T-helper 17 cell (primary cell): ENCODE data around the gene SNORC. TPM values are rescaled to one million over a fixed set of nuclear protein-coding genes. Genes with fewer than 3 reads are reported as not detected.
A peak's percentile ranks its signal among the peaks of the same experiment; 100 is the strongest.

Source experiments
- ATAC-seq: fragments of 150-1000 bp; cut with Tn5 transposase; 2 replicates; pipeline ENCODE4 v1.10.0; 2021; ENCODE audit warnings: mild to moderate bottlenecking, moderate library complexity
- DNase-seq, 3 donors: peaks; one replicate each; pipeline versions ENCODE4 v3.0.0 to v3.0.0-alpha.2; 2020 to 2021
- H3K9me3 ChIP-seq: one replicate; pipeline ENCODE4 v1.7.0; 2013; ENCODE audit warnings: low read length, mild to moderate bottlenecking; ENCODE audit not compliant: control insufficient read depth, poor library complexity, severe bottlenecking
- H3K27ac Mint-ChIP-seq: one replicate; pipeline ENCODE4 v1.8.0; 2022; ENCODE audit warnings: mild to moderate bottlenecking, moderate library complexity, mixed read lengths
- H3K27me3 Mint-ChIP-seq: one replicate; pipeline ENCODE4 v1.8.0; 2022; ENCODE audit warnings: mixed read lengths
- H3K36me3 Mint-ChIP-seq: one replicate; pipeline ENCODE4 v1.8.0; 2022; ENCODE audit warnings: low read depth, mixed read lengths
- H3K4me1 Mint-ChIP-seq: one replicate; pipeline ENCODE4 v1.8.0; 2022; ENCODE audit warnings: mild to moderate bottlenecking, mixed read lengths
- H3K4me3 Mint-ChIP-seq: one replicate; pipeline ENCODE4 v1.8.0; 2022; ENCODE audit warnings: mild to moderate bottlenecking, moderate library complexity, mixed read lengths
- total RNA-seq, 4 donors: library from RNA in 2 of 4; stranded (reverse) in 2 of 4; gene quantifications; one replicate each; pipeline ENCODE4 v1.2.3 and lab custom pipeline; 2022 to 2026

Gene SNORC
- total RNA-seq, 2 donors from 2014 or later = 1.0 TPM

DNA sequence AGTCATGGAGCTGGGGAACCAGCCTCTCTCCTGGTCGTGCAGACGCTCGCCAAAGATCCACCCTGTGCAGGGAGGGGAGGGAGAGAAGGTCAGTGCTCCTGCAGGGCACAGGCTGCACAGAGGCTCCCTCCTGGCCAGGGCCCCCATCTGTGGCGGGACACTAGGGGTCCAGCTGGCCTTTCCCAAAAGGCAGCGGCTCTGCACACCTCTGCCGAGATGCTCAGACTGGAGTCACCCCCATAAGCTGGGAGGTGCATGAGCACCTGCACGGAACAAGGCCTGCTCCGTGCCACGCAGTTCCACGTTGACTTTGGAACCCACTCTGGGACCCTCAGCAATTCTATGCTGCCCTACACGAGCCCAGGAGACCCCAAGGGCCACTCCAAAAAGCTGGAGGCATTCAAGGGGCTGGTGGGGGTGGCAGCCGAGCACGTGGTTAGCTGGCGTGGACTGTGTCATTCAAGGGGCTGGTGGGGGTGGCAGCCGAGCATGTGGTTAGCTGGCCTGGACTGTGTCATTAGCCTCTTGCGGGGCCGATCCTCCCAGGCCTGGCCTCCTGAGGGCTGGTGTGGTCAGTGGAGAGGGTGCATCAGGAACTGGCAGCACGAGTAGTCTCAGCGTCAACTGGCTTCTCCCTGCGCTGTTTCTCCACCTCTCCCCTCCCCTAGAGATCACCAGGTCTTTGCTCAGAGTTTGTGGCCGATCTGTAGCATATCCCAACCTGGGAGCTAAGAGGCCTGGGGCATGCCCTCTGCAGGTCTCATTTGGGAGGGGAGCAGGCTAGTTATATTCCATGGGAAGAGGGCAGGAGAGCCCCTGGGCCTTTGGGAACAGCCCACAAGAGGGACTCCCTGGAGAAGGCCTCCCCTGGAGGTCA is 9.8 kb downstream of the SNORC start:
- H3K9me3 ChIP-seq = no peaks in the 10 kb centered on the region
- Mint-ChIP-seq H3K27ac (peak overlapping the region; percentile 29), H3K4me1 (peaks cover 10% of the 10 kb centered on the region), H3K27me3 (peaks cover 8% of the 10 kb centered on the region), H3K36me3 (no peaks in the 10 kb centered on the region), H3K4me3 (no peak overlapping the region)
- ATAC-seq (no peak), DNase-seq (no peak)

DNA sequence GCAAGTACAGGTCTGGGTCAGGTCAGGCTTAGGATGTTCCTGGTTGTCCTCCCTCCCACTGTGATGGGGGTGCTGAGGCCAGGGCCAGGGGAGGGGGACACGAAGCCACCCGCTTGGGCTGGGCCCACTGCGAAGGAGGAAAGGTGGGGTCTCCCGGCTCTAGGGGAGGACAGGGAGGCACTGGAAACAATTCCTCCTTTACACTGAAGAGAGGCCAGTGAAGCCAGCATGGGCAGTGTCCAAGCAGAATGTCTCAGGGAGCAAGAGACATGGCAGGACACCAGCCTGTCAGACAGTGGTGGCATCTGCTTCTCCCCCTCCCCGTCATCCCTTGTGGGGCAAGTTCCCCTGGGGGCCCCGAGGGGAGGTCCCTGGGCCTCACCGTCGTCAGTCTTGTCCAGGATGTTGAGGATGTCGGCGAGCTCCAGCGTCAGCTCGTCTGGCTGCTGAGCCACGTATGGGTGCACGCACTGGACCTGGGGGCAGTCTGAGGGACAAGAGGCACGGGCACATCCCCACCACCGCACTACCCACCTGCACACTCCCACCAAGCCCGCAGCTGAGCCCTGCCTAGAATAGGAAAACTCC is 10.8 kb downstream of the SNORC start:
- Mint-ChIP-seq H3K4me3 (no peak overlapping the region), H3K27me3 (peaks cover under 1% of the 10 kb centered on the region), H3K27ac (peak overlapping the region; percentile 29), H3K36me3 (no peaks in the 10 kb centered on the region), H3K4me1 (peaks cover 2% of the 10 kb centered on the region)
- ATAC-seq (no peak), DNase-seq (no peak)
- H3K9me3 ChIP-seq = no peaks in the 10 kb centered on the region

DNA sequence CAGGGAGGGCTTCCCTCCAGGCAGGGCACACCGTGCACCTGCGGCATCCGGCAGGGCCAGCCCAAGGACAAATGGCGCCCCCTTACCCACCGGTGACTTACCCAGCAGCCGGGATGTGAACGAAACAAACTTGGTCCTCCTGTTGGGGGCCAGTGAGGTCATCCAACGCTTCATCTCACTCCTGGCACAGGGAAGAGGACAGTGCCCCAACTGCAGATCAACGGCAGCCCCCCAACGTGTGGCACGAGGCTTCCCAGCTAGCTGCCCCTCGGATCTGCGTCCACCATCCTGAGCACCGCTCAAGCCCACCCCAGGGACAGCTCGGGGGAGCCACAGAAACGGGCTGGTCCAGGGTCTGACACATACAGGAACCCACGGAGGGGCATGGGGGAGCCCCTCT is 12.0 kb downstream of the SNORC start:
- DNase-seq (no peak), ATAC-seq (no peak)
- peaks cover 5% of the 10 kb centered on the region for H3K27me3 Mint-ChIP-seq

DNA sequence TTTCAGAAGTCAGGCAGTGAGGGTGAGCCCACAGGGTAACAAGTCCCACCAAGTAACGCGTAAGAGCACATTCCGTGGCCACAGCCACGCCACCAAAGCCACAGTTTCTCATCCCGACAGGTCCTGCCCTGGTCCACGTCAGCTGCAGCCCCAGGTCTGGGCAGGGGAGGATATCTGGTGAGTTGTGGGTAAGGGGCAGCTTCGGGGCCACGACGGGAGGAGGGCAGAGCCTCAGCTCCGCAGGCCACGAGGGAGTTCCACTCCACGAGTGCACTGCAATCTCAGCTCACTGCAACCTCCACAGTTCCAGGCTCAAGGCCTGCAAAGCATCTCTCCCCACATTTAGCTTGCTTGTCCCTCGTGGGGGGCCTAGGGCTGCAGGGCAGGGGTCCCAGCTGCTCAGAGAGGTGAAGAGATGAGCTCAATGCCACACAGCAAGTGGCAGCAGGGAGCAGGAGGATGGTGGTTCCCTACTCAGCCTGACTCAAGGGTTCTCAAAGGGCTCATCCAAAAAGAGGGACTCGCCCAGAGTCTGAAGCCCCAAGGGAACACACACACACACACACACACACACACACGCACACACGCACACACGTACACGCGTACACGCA is 12.5 kb downstream of the SNORC start:
- ATAC-seq (no peak), DNase-seq (no peak)
- Mint-ChIP-seq H3K27me3 (peaks cover 5% of the 10 kb centered on the region), H3K36me3 (no peaks in the 10 kb centered on the region), H3K4me3 (no peak overlapping the region), H3K4me1 (peaks cover 4% of the 10 kb centered on the region), H3K27ac (no peak overlapping the region)
- H3K9me3 ChIP-seq = no peaks in the 10 kb centered on the region

More for the DNA sequence above, 12.0 kb downstream of the SNORC start:
- H3K9me3 ChIP-seq = no peaks in the 10 kb centered on the region
- H3K4me1 Mint-ChIP-seq = peaks cover 6% of the 10 kb centered on the region
- H3K27ac Mint-ChIP-seq = no peak overlapping the region
- no peak overlapping the region for H3K4me3 Mint-ChIP-seq
- no peaks in the 10 kb centered on the region for H3K36me3 Mint-ChIP-seq

DNA sequence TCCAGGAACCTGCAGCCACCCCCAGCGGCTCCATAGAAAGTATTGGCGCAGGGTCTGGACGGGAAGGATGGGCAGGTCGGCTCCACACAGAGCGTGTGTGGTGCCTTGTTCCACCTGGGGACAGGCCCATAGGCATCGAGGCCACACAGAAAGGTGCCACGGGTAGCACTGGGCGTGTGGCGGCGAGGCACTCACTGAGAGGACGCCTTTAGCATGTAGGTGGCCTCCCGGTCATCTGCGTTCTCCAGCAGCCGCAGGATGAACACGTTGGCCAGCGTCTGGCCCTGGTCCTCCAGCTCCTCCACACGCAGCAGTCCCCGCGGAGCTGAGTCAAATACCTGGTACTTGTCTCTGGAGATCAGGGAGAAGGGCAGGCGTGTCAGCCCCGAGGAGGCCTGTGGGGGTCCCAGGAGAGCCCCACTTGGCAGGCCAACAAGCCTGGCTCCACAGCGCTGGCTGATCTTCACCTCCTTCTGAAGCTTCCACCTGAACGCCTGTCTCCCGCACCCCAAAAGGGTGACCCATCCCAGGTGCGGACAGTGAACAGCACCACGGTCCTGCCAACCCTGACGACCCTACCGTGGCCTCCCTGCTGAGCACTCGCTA is 13.2 kb downstream of the SNORC start:
- H3K27me3 Mint-ChIP-seq = peaks cover 5% of the 10 kb centered on the region
- H3K27ac Mint-ChIP-seq = no peak overlapping the region
- H3K36me3 Mint-ChIP-seq = no peaks in the 10 kb centered on the region
- ATAC-seq (no peak), DNase-seq (no peak)
- no peak overlapping the region for H3K4me3 Mint-ChIP-seq
- H3K9me3 ChIP-seq = no peaks in the 10 kb centered on the region
- peaks cover 4% of the 10 kb centered on the region for H3K4me1 Mint-ChIP-seq

DNA sequence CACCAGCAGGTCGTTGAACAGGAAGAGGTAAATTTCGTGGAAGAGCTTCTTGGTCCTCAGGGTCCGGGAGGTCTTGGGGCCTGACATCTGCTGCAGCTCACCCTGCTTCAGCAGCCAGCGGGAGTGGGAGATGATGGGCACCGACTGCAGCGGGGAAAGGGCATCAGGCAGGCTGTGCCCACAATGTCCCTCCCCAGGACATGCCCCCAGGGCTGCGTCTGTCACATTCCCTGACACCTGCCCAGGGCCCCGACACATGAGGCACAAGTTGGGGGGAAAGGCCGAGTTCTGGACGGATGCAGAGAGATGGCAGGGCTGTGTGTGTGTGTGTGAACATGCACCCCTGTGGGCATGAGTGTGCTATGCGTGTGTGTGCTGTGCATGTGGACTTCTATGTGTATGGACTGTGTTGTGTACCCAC is 13.9 kb downstream of the SNORC start:
- Mint-ChIP-seq H3K4me3 (no peak overlapping the region), H3K36me3 (no peaks in the 10 kb centered on the region), H3K4me1 (peaks cover 4% of the 10 kb centered on the region), H3K27ac (no peak overlapping the region), H3K27me3 (peaks cover 9% of the 10 kb centered on the region)
- H3K9me3 ChIP-seq = no peaks in the 10 kb centered on the region
- ATAC-seq = no peak
- no peak for DNase-seq

DNA sequence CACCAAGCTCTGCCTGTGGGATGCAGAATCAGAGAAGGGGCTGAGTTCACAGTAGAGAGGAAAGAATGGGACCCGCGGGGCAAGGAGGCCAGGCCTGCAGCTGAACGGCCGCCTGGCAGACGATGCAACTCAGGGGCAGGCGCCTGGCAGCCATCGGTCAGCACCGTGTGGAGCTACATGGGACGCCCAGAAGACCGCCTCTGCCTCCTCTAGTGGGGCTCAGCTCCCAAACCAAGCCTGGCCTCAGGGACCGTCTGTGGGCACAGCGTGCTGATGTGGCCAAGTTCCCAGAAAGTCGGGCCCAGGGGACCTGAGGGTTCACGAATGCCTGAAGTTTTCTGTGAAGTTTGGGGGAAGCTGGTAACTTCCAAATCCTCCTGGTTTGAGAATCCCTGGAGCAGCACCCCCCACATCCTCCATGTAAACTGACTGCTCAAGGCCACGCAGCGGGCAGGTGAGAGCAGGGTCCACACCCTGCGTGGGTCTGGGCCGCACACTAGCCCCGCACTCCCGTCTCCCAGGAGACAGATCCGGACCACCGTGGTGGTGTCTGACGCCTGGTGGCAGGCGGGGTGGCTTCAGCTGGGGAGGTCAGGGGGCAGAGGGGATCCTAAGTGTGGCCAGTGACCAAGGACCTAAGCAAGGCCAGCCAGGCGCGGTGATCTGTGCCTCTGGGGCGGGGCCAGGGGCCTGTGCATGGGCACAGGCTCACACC is 14.6 kb downstream of the SNORC start:
- peaks cover 9% of the 10 kb centered on the region for H3K4me1 Mint-ChIP-seq
- DNase-seq (no peak), ATAC-seq (no peak)
- H3K9me3 ChIP-seq = no peaks in the 10 kb centered on the region
- peaks cover 11% of the 10 kb centered on the region for H3K27me3 Mint-ChIP-seq
- peak overlapping the region; percentile 31 for H3K4me3 Mint-ChIP-seq
- no peak overlapping the region for H3K27ac Mint-ChIP-seq
- H3K36me3 Mint-ChIP-seq = no peaks in the 10 kb centered on the region

DNA sequence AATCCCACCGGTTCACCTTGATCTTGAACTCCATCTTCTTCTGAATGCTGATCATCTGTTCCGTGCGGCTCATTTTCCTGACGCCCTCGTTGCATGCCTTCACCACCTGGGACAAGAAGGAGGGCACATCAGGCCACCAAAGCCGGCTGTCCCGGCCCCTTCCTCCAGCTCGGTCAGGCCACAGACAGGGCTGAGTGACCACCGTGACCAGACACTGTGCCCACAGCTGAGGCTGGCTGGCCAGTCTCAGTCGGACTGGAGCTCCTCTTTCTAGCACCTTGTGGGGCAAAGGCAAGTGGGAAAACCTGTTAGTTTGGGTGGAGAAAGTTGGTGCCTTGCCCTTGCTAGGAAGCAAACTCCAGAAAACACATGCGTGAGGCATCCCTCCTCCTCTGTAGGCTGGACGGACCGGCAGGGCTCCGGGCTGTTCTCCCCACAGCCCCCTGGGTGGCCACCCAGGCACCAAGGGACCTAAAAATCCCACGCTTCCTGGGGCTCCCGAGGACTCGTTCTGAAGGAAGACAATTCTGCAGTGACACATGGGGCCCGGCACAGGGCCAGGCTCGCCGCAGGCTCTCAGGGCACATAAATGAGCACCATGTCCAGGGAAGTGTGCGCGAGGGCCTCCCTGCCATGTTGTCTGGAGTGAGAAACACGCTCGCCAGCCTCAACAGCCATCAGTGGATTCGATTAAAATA is 15.3 kb downstream of the SNORC start:
- Mint-ChIP-seq H3K27ac (no peak overlapping the region), H3K4me1 (peaks cover 10% of the 10 kb centered on the region), H3K27me3 (peaks cover 18% of the 10 kb centered on the region), H3K4me3 (peak overlapping the region; percentile 31), H3K36me3 (no peaks in the 10 kb centered on the region)
- H3K9me3 ChIP-seq = no peaks in the 10 kb centered on the region
- DNase-seq = no peak
- no peak for ATAC-seq

DNA sequence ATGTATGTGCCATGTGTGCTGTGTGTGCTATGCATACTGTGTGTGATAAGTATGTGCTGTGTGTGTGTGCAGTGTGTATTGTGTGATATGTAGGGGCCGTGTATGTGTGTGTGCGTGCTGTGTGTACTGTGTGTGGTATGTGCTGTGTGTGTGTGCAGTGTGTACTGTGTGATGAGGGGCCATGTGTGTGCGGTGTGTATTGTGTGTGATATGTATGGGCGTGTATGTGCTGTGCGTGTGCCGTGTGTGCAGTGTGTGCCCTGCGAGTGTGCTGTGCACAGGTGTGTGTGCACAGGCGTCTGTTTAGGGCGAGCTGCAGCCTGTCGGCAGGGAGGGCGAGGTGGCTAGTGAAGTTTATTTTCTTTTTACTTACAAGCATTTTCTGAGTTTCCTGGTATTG is 16.1 kb downstream of the SNORC start:
- Mint-ChIP-seq H3K27ac (no peak overlapping the region), H3K36me3 (no peaks in the 10 kb centered on the region), H3K4me3 (no peak overlapping the region), H3K4me1 (peaks cover 10% of the 10 kb centered on the region), H3K27me3 (peaks cover 26% of the 10 kb centered on the region)
- no peaks in the 10 kb centered on the region for H3K9me3 ChIP-seq
- DNase-seq (no peak), ATAC-seq (no peak)

DNA sequence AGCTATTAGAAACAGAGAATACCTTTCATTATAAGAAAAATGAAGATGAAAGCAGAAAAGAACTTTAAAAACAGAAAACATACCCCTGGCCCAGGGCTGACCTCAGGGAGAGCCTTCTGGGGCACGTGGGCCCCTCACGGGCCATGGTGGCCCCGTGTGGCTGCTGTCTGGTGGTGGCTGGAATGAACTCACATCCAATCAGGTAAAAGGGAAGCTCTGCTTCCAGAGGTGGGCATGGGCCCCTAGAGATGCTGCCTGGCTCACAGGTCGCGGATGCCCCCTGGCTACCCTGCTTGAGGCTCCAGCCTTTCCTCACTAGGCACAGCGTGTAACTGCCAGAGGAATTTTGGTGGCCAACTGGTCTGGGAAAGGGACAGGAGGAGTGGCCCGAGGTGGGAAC is 16.6 kb downstream of the SNORC start:
- ATAC-seq (no peak), DNase-seq (no peak)
- H3K9me3 ChIP-seq = no peaks in the 10 kb centered on the region
- Mint-ChIP-seq H3K36me3 (no peaks in the 10 kb centered on the region), H3K27me3 (peaks cover 30% of the 10 kb centered on the region), H3K27ac (no peak overlapping the region), H3K4me3 (no peak overlapping the region), H3K4me1 (peaks cover 10% of the 10 kb centered on the region)

DNA sequence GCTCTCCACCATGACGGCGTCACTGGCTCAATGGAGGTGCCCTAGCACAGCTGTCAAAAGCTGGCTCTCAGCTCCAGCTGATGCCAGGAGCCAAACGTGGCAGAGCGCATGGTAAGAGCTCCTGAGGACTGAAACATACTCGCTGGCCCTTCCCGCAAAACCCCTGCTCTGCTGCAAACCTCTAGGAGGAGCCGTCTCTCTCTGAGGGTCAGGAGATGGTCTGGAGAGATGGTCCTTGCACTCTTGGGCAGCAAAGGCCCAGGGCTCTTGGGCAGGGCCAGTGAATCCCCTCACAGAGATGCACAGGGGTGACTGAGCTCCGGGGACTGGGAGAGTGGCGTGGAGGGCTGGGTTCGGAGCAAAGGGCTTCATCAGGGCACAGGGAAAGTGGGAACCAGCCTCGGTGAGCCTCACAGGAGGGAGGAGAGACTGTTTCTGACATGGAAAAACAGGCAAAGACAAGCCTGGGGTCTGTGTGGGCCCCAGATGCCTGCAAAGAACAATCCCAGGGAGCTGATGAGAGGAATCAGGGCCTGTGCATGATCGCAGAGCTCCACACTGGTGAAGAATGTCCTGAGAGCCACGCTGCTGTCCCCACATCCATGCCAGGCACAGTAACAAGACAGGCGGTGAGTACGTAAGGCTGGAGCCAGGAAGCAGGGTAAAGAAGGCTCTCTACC is 17.2 kb downstream of the SNORC start:
- Mint-ChIP-seq H3K4me1 (peaks cover 10% of the 10 kb centered on the region), H3K27me3 (peaks cover 37% of the 10 kb centered on the region), H3K27ac (no peak overlapping the region), H3K4me3 (no peak overlapping the region), H3K36me3 (no peaks in the 10 kb centered on the region)
- ATAC-seq = no peak
- no peak for DNase-seq
- no peaks in the 10 kb centered on the region for H3K9me3 ChIP-seq
